K562 (cell line): ENCODE measurements around the gene UQCRC1. TPM values are rescaled to one million over a fixed set of nuclear protein-coding genes. Genes with fewer than 3 reads are reported as not detected.

Experiments
- ATAC-seq: fragments of 200-7000 bp; cut with Tn5 transposase; 3 replicates; pipeline ENCODE4 v1.9.1; 2020; ENCODE audit warnings: moderate library complexity
- BruUV-seq: library from RNA; stranded (reverse); fragments of 400-500 nt; replicated peaks from 2 replicates; lab custom pipeline; 2021; lab: Mats Ljungman, UMichigan
- CTCF ChIA-PET: fragments of 300-600 bp; formaldehyde crosslinking; extraction: SDS; loops from one replicate; lab custom pipeline; 2021; ENCODE audit warnings: low intra/inter-chr PET ratio; lab: Yijun Ruan, JAX
- POLR2A ChIA-PET: fragments of 300-600, 350-650 bp; sonication (Branson Sonifier 250); formaldehyde crosslinking; extraction: SDS; loops from one replicate; lab custom pipeline; 2021; ENCODE audit warnings: antibody characterized with exemption, inconsistent platforms; lab: Yijun Ruan, JAX
- DNase-seq, 4 experiments: peaks; one replicate each; pipeline versions ENCODE4 v3.0.0 to v3.0.0-alpha.2; 2011 to 2018; ENCODE audit warnings: low spot score in 3 of 4, mixed read lengths in 3 of 4; ENCODE audit errors: extremely low read depth in 1 of 4
- FAIRE-seq: peaks from 2 replicates; lab custom pipeline; 2011; peaks lifted over from hg19 to GRCh38; lab: Jason Lieb, UNC
- H2AFZ ChIP-seq: 2 replicates; pipeline ENCODE4 v1.6.0; 2011; ENCODE audit warnings: low read depth, low read length, control low read depth, inconsistent platforms
- H3K27ac ChIP-seq: fragments of 200-600 bp; 3 replicates; pipeline ENCODE4 v1.8.0; 2011; ENCODE audit warnings: low read depth, mild to moderate bottlenecking, control low read depth, inconsistent platforms, low read length, moderate library complexity, mixed read lengths; ENCODE audit errors: extremely low read depth
- H3K27me3 ChIP-seq, 2 experiments: fragments of 300-600 bp in 1 of 2; 2 replicates in 1 of 2; 3 replicates in 1 of 2; pipeline versions ENCODE4 v1.6.0 to v1.8.0; 2011; ENCODE audit warnings: inconsistent platforms in 2 of 2, low read length in 2 of 2, mild to moderate bottlenecking in 1 of 2, mixed read lengths in 1 of 2, moderate library complexity in 1 of 2; ENCODE audit not compliant: control insufficient read depth in 2 of 2, insufficient read depth in 2 of 2
- H3K36me3 ChIP-seq: fragments of 300-600 bp; 3 replicates; pipeline ENCODE4 v1.8.0; 2011; ENCODE audit warnings: mild to moderate bottlenecking, low read length, inconsistent platforms; ENCODE audit not compliant: control insufficient read depth, insufficient read depth
- H3K4me1 ChIP-seq, 2 experiments: fragments of 200-600 bp in 1 of 2; replicated peaks in 1 of 2; 2 replicates in 1 of 2; 3 replicates in 1 of 2; pipeline versions ENCODE4 v1.5.1 to v1.8.0; 2011; ENCODE audit warnings: inconsistent platforms in 2 of 2, low read length in 2 of 2, mild to moderate bottlenecking in 1 of 2, mixed read lengths in 1 of 2, moderate library complexity in 1 of 2; ENCODE audit not compliant: control insufficient read depth in 2 of 2, insufficient read depth in 2 of 2
- H3K4me2 ChIP-seq: 2 replicates; pipeline ENCODE4 v1.6.1; 2011; ENCODE audit warnings: low read length, control low read depth, inconsistent platforms, mixed read lengths; ENCODE audit not compliant: insufficient read depth
- H3K4me3 ChIP-seq: fragments of 200-600 bp; sonication (generic), shearing (Covaris generic); 2 replicates; pipeline ENCODE4 v1.5.1; 2016; ENCODE audit warnings: control low read depth, inconsistent platforms
- H3K79me2 ChIP-seq: fragments of 200-600 bp; 3 replicates; pipeline ENCODE4 v1.8.0; 2011; ENCODE audit warnings: low read length, inconsistent platforms; ENCODE audit not compliant: control insufficient read depth, insufficient read depth
- H3K9ac ChIP-seq, 2 experiments: 2 replicates each; pipeline versions ENCODE4 v1.6.0 to v1.6.1; 2011; ENCODE audit warnings: low read depth in 2 of 2, low read length in 2 of 2, control low read depth in 1 of 2, inconsistent platforms in 1 of 2, mild to moderate bottlenecking in 1 of 2, mixed read lengths in 1 of 2; ENCODE audit not compliant: insufficient read depth in 1 of 2
- H3K9me1 ChIP-seq: one replicate; pipeline ENCODE4 v1.6.0; 2011; ENCODE audit warnings: inconsistent platforms, mild to moderate bottlenecking, low read length, moderate library complexity; ENCODE audit not compliant: control insufficient read depth, insufficient read depth
- H3K9me3 ChIP-seq: replicated peaks from 2 replicates; pipeline ENCODE4 v1.5.1; 2011; ENCODE audit warnings: low read depth, low read length, inconsistent platforms; ENCODE audit not compliant: control insufficient read depth, insufficient read depth
- H4K20me1 ChIP-seq: replicated peaks from 2 replicates; pipeline ENCODE4 v1.6.1; 2011; ENCODE audit warnings: low read length, inconsistent platforms, mixed read lengths; ENCODE audit not compliant: control insufficient read depth, insufficient read depth
- CEBPB ChIP-seq: fragments of 450-650 bp; IDR thresholded peaks from 2 replicates; pipeline ENCODE4 v1.6.1; 2016; ENCODE audit warnings: missing genetic modification characterization, missing compliant biosample characterization
- ILF3 ChIP-seq: fragments of 450-650 bp; IDR thresholded peaks from 2 replicates; pipeline ENCODE4 v1.6.1; 2018; ENCODE audit warnings: antibody characterized with exemption, mild to moderate bottlenecking, moderate library complexity, borderline replicate concordance
- KDM1A ChIP-seq, 2 experiments: fragments of 450-650 bp; IDR thresholded peaks; 2 replicates each; pipeline ENCODE4 v1.6.1; 2016; ENCODE audit warnings: mild to moderate bottlenecking in 2 of 2
- KDM4B ChIP-seq, 2 experiments: fragments of 450-650 bp in 1 of 2; sonication (generic) in 1 of 2; IDR thresholded peaks; 2 replicates each; pipeline ENCODE4 v1.6.1; 2016 to 2017; ENCODE audit warnings: borderline replicate concordance in 2 of 2, antibody characterized with exemption in 1 of 2, low read depth in 1 of 2, mild to moderate bottlenecking in 1 of 2
- MCM3 ChIP-seq: fragments of 450-650 bp; IDR thresholded peaks from 2 replicates; pipeline ENCODE4 v1.6.1; 2016
- MLLT1 ChIP-seq, 2 experiments: fragments of 450-650 bp; IDR thresholded peaks; 2 replicates each; pipeline ENCODE4 v1.6.1; 2016
- RBM22 ChIP-seq: fragments of 200-400 bp; formaldehyde crosslinking; IDR thresholded peaks from 2 replicates; pipeline ENCODE4 v1.6.1; 2018; ENCODE audit warnings: low read length, low read depth; ENCODE audit not compliant: poor library complexity, severe bottlenecking
- TCF3 ChIP-seq: sonication (generic); formaldehyde crosslinking; IDR thresholded peaks from 2 replicates; pipeline ENCODE4 v1.4.0; 2020; ENCODE audit warnings: mild to moderate bottlenecking, missing genetic modification reagents
- ZNF584 ChIP-seq: fragments of 200-800 bp; sonication (Bioruptor generic); IDR thresholded peaks from 2 replicates; pipeline ENCODE4 v1.6.1; 2016; ENCODE audit warnings: low read depth, mild to moderate bottlenecking, missing genetic modification characterization, missing compliant biosample characterization
- WGBS: fragments of 100-300 bp; shearing (Covaris generic); methylation state at CpG from one replicate; pipeline ENCODE4 v1.1.6; 2016; ENCODE audit warnings: low coverage, mixed read lengths; ENCODE audit not compliant: insufficient coverage; ENCODE audit errors: missing lambda C conversion rate; 5-methylcytosine and 5-hydroxymethylcytosine counted together
- in situ Hi-C: fragments of 300-500 bp; cut with MboI; formaldehyde crosslinking; loops from 4 replicates; pipeline ENCODE4 v1.15.0; 2018; ENCODE audit warnings: inconsistent platforms, mixed read lengths
- intact Hi-C: fragments of 100-400 bp; cut with micrococcal nuclease; formaldehyde crosslinking; loops from 2 replicates; pipeline ENCODE4 v1.14.2; 2022
- polyA plus RNA-seq, 8 experiments: library from polyadenylated mRNA; depleted of rRNA in 4 of 8; stranded (reverse) in 5 of 8; unstranded in 3 of 8; fragments of >200 nt; fragmentation: Nextera tagmentation in 2 of 8; fragmentation: Illumina TruSeq in 1 of 8; extraction: Ambion mirVana in 2 of 8; extraction: Trizol in 1 of 8; gene quantifications; 2 replicates each; pipeline versions ENCODE4 v1.2.1 to v1.2.3, GENCODE V29; 2011 to 2014; ENCODE audit warnings: inconsistent platforms in 1 of 8, missing spikeins in 1 of 8
- total RNA-seq, 7 experiments: library from RNA; depleted of rRNA in 6 of 7; stranded (reverse); fragments of >200 nt in 6 of 7; fragmentation: Illumina TruSeq in 2 of 7; extraction: Trizol in 2 of 7; gene quantifications; 2 replicates each; pipeline versions ENCODE4 v1.2.1 to v1.2.3, GENCODE V29; 2011 to 2021; ENCODE audit warnings: low replicate concordance in 1 of 7

UQCRC1 gene
- total and polyA plus RNA-seq, 9 of the 15 experiments (the other 6 are each of a cell fraction or from before 2014, with no cell fraction given): 125 to 424 (median 268) TPM

- intact Hi-C loops: no loop called here
- H4K20me1 ChIP-seq: no peaks in the 10 kb centered on the region
- ChIA-PET POLR2A (interaction anchor here (1.0 to 1.5 kb wide), 2 partner anchors 10 to 14 kb away, joined by 3 to 4 read pairs; partner anchors contain the start of gene CELSR3), CTCF (no interaction called here)
- in situ Hi-C loops: no loop called here
- no TSS peak for BruUV-seq
- ATAC-seq (no peak), DNase-seq (no peak), FAIRE-seq (no peak)
- H3K4me1 ChIP-seq: peaks cover 0 to 25% of the 10 kb centered on the region in 2 experiments; a peak in 2 of 5 replicates
- no peaks in the 10 kb centered on the region for H3K27me3 ChIP-seq
- 61% methylated on average over 10 of the region's 15 CpGs for WGBS
- no peak overlapping the region for H3K4me3 ChIP-seq
- no peak overlapping the region for H3K27ac ChIP-seq
- no peaks in the 10 kb centered on the region for H3K79me2 ChIP-seq
- no peak overlapping the region for H2AFZ ChIP-seq
- H3K36me3 ChIP-seq: no peaks in the 10 kb centered on the region
- H3K4me2 ChIP-seq: no peak overlapping the region
- no peaks in the 10 kb centered on the region for H3K9me1 ChIP-seq
- peak overlapping the region in 1 of 2 experiments; percentile 64; a peak in 2 of 4 replicates for H3K9ac ChIP-seq
- no peaks in the 10 kb centered on the region for H3K9me3 ChIP-seq
- TF ChIP-seq KDM4B (IDR thresholded peaks at IDR 0.05; ENCODE audit: borderline replicate concordance in 2 of 2, low read depth in 1 of 2) (no peak), RBM22 (no peak), CEBPB (tag) (no peak), MLLT1 (IDR thresholded peaks at IDR 0.05) (no peak), TCF3 (CRISPR knock-in tag) (no peak), MCM3 (no peak), ZNF584 (CRISPR knock-in tag) (no peak), KDM1A (IDR thresholded peaks at IDR 0.05) (no peak), ILF3 (no peak)
Measured at GRCh38 chr3:48648188-48648850, 38.9 kb upstream of the UQCRC1 start.
